Peyer's patch (tissue), 4 donors: ENCODE measurements around the gene HYOU1. TPM values are rescaled to one million over a fixed set of nuclear protein-coding genes. Genes with fewer than 3 reads are reported as not detected.
"Not testable (repeated sequence)": the region's sequence is repeated elsewhere in the genome, so short reads cannot be mapped to it uniquely, and the experiment has no call there.

Experiments
- DNase-seq, 3 donors: peaks; one replicate each; pipeline ENCODE4 v3.0.0-alpha.2; 2017 to 2019
- H3K27ac ChIP-seq, 4 donors: fragments of 200-600 bp; sonication (generic); one replicate each; pipeline ENCODE4 v1.5.1; 2016 to 2019
- H3K27me3 ChIP-seq, 2 donors: fragments of 200-600 bp; sonication (generic); one replicate each; pipeline ENCODE4 v1.5.1; 2019
- H3K36me3 ChIP-seq, 3 donors: fragments of 200-600 bp; sonication (generic); one replicate each; pipeline ENCODE4 v1.5.1; 2016 to 2019
- H3K4me1 ChIP-seq, 4 donors: fragments of 200-600 bp; sonication (generic); one replicate each; pipeline ENCODE4 v1.5.1; 2016 to 2019
- H3K4me3 ChIP-seq, 4 donors: fragments of 200-600 bp; sonication (generic); 1 replicate in 3 of 4; 2 replicates in 1 of 4; pipeline ENCODE4 v1.5.1; 2016 to 2019; ENCODE audit warnings: mild to moderate bottlenecking in 1 of 4
- H3K9me3 ChIP-seq, 4 donors: fragments of 200-600 bp; sonication (generic); one replicate each; pipeline ENCODE4 v1.5.1; 2016 to 2019; ENCODE audit warnings: mild to moderate bottlenecking in 1 of 4
- POLR2A ChIP-seq, 2 donors: fragments of 450-650 bp; IDR thresholded peaks; one replicate each; pipeline ENCODE4 v1.5.1; 2017; ENCODE audit warnings: antibody characterized with exemption in 2 of 2, mild to moderate bottlenecking in 2 of 2, moderate library complexity in 2 of 2
- total RNA-seq, 4 donors: library from RNA; depleted of rRNA; stranded (reverse); fragments of >200 nt; gene quantifications; one replicate each; pipeline ENCODE4 v1.1.0, GENCODE V29; 2016
- TF ChIP-seq, protein P1 (sequence below), 6 experiments: fragments of 450-650 bp in 4 of 6; fragments of 200-600 bp in 2 of 6; sonication (generic) in 1 of 6; IDR thresholded peaks; one replicate each; pipeline ENCODE4 v1.5.1; 2017 to 2019; ENCODE audit warnings: antibody characterized with exemption in 6 of 6, mild to moderate bottlenecking in 3 of 6, moderate library complexity in 1 of 6

The HYOU1 gene
- total RNA-seq, 4 donors from 2014 or later, result 65.2 to 97.7 (median 66.9) TPM

- Histone ChIP-seq H3K4me1 (peaks cover 0 to 15% (median 8%) of the 10 kb centered on the region in 4 donors), H3K36me3 (no peaks in the 10 kb centered on the region), H3K27ac (no peak overlapping the region), H3K4me3 (no peak overlapping the region), H3K27me3 (no peaks in the 10 kb centered on the region), H3K9me3 (no peaks in the 10 kb centered on the region)
- no peak for TF ChIP-seq POLR2A (IDR thresholded peaks at IDR 0.05)
- TF ChIP-seq, protein P1, sequence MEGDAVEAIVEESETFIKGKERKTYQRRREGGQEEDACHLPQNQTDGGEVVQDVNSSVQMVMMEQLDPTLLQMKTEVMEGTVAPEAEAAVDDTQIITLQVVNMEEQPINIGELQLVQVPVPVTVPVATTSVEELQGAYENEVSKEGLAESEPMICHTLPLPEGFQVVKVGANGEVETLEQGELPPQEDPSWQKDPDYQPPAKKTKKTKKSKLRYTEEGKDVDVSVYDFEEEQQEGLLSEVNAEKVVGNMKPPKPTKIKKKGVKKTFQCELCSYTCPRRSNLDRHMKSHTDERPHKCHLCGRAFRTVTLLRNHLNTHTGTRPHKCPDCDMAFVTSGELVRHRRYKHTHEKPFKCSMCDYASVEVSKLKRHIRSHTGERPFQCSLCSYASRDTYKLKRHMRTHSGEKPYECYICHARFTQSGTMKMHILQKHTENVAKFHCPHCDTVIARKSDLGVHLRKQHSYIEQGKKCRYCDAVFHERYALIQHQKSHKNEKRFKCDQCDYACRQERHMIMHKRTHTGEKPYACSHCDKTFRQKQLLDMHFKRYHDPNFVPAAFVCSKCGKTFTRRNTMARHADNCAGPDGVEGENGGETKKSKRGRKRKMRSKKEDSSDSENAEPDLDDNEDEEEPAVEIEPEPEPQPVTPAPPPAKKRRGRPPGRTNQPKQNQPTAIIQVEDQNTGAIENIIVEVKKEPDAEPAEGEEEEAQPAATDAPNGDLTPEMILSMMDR (IDR thresholded peaks at IDR 0.05), result no peak
- no peak for DNase-seq
Observed at GRCh38 chr11:119061256-119061655, 4.3 kb upstream of the HYOU1 start.

DNA sequence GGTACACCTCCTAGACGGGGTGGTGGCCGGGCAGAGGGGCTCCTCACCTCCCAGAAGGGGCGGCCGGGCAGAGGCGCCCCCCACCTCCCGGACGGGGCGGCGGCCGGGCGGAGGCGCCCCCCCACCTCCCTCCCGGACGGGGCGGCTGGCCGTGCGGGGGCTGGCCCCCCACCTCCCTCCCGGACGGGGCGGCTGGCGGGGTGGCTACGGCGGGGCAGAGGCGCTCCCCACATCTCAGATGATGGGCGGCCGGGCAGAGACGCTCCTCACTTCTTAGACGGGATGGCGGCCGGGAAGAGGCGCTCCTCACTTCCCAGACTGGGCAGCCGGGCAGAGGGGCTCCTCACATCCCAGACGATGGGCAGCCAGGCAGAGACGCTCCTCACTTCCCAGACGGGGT, 2.1 kb upstream of the HYOU1 start:
- not testable (repeated sequence) for H3K4me3 ChIP-seq, H3K27me3 ChIP-seq, H3K9me3 ChIP-seq, DNase-seq, H3K27ac ChIP-seq
- Histone ChIP-seq H3K4me1 (peaks cover 0 to 23% (median 9%) of the 10 kb centered on the region in 4 donors), H3K36me3 (peaks cover 0 to 13% (median 0%) of the 10 kb centered on the region in 3 donors)

- peaks cover 0 to 40% (median 0%) of the 10 kb centered on the region in 3 donors for H3K36me3 ChIP-seq
- TF ChIP-seq, protein P1 (IDR thresholded peaks at IDR 0.05), result peak in 1 of 6 experiments; percentile 9
- TF ChIP-seq POLR2A (IDR thresholded peaks at IDR 0.05), result no peak
- H3K4me3 ChIP-seq, result peak overlapping the region; percentile 80 to 100 (median 98)
- no peaks in the 10 kb centered on the region for H3K9me3 ChIP-seq
- DNase-seq, result peak; percentile 46 to 74 (median 72)
- H3K4me1 ChIP-seq, result peaks cover 0 to 23% (median 9%) of the 10 kb centered on the region in 4 donors
- peak overlapping the region; percentile 87 to 94 (median 92) for H3K27ac ChIP-seq
- no peaks in the 10 kb centered on the region for H3K27me3 ChIP-seq
Observed at GRCh38 chr11:119056421-119056999, 495 bp downstream of the HYOU1 start.

DNA sequence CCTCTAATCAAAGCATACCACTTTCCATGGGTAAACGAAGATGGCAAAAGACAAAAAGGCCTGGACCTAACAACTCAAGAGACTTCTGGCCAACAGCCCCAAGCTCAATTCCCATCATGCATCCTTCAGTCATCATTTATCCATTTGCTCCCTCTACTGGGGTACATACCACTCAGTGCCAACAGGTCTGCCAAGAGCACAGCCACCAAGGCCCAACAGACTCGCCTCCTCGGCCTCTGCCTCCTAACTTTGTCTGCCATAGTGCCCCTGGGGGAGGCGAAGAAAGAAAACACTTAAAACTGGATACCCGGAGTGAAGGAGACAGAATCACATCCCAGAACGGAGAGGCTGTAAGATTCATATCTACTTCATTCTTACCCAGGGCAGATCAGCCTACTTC, 1.1 kb downstream of the HYOU1 start:
- Histone ChIP-seq H3K4me1 (peaks cover 0 to 23% (median 9%) of the 10 kb centered on the region in 4 donors), H3K4me3 (peak overlapping the region; percentile 80 to 100 (median 98)), H3K9me3 (no peaks in the 10 kb centered on the region), H3K27me3 (no peaks in the 10 kb centered on the region), H3K27ac (peak overlapping the region in 3 of 4 donors; percentile 87 to 94 (median 90)), H3K36me3 (peaks cover 0 to 46% (median 0%) of the 10 kb centered on the region in 3 donors)
- TF ChIP-seq POLR2A (IDR thresholded peaks at IDR 0.05), result no peak
- TF ChIP-seq, protein P1 (IDR thresholded peaks at IDR 0.05), result no peak
- no peak for DNase-seq

DNA sequence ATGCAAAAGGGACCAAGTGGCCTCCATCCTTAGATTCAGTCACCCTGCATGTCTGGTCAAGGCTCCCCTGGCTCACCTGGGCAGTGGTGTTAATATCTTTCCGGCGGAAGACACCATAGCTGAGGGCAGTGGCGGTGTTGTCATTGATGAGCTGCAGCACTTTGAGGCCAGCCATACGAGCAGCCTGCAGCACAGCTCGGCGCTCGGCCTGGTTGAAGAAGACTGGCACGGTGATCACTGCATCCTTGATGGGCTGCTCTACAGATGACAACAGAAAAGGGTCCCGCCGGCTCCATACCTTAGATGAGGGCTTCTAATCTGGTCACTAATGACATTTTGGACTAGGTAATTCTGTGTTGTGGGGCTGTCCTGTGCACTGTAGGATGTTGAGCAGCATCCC, 2.6 kb downstream of the HYOU1 start:
- H3K4me3 ChIP-seq, result no peak overlapping the region
- H3K36me3 ChIP-seq, result peaks cover 0 to 59% (median 0%) of the 10 kb centered on the region in 3 donors
- DNase-seq, result no peak
- no peaks in the 10 kb centered on the region for H3K27me3 ChIP-seq
- TF ChIP-seq POLR2A (IDR thresholded peaks at IDR 0.05), result no peak
- TF ChIP-seq, protein P1 (IDR thresholded peaks at IDR 0.05), result no peak
- no peak overlapping the region for H3K27ac ChIP-seq
- H3K9me3 ChIP-seq, result no peaks in the 10 kb centered on the region
- peaks cover 0 to 23% (median 9%) of the 10 kb centered on the region in 4 donors for H3K4me1 ChIP-seq

- no peak for DNase-seq
- no peaks in the 10 kb centered on the region for H3K27me3 ChIP-seq
- no peak overlapping the region for H3K27ac ChIP-seq
- TF ChIP-seq, protein P1 (IDR thresholded peaks at IDR 0.05), result no peak
- TF ChIP-seq POLR2A (IDR thresholded peaks at IDR 0.05), result no peak
- H3K36me3 ChIP-seq, result peaks cover 0 to 80% (median 0%) of the 10 kb centered on the region in 3 donors
- H3K4me3 ChIP-seq, result no peak overlapping the region
- peaks cover 0 to 15% (median 3%) of the 10 kb centered on the region in 4 donors for H3K4me1 ChIP-seq
- no peaks in the 10 kb centered on the region for H3K9me3 ChIP-seq
Observed at GRCh38 chr11:119052163-119052814, 4.7 kb downstream of the HYOU1 start.
